CD4-positive, alpha-beta T cell treated with Interleukin-4 for 4 hours (primary cell): ENCODE measurements around the gene MED12L.

ENCODE experiments used
- DNase-seq: peaks from one replicate; pipeline ENCODE4 v3.0.0-alpha.2; 2020

MED12L gene

GRCh38 chr3:151267066-151267465 is 181.6 kb downstream of the MED12L start:
- no peak for DNase-seq

GRCh38 chr3:151268267-151269235 is 183.1 kb downstream of the MED12L start:
- DNase-seq: peak; percentile 22

GRCh38 chr3:151269631-151270030 is 184.2 kb downstream of the MED12L start:
- DNase-seq: no peak

- DNase-seq: peak; percentile 10
Observed at GRCh38 chr3:151275091-151275490, 189.6 kb downstream of the MED12L start.

- DNase-seq: no peak
Observed at GRCh38 chr3:151276038-151276686, 190.7 kb downstream of the MED12L start.

- peak; percentile 63 for DNase-seq
Observed at GRCh38 chr3:151276687-151277042, 191.2 kb downstream of the MED12L start.

- peak; percentile 45 for DNase-seq
Observed at GRCh38 chr3:151278230-151278629, 192.8 kb downstream of the MED12L start, which contains the start of gene P2RY14. TSS of gene P2RY14 (minus strand) at chr3:151278542. CDS start at chr3:151214316, 64,226 bp downstream.

- DNase-seq: no peak
Observed at GRCh38 chr3:151281671-151282324, 196.3 kb downstream of the MED12L start.

GRCh38 chr3:151282921-151283320 is 197.5 kb downstream of the MED12L start:
- peak; percentile 71 for DNase-seq

GRCh38 chr3:151283387-151283786 is 197.9 kb downstream of the MED12L start:
- DNase-seq: peak; percentile 31

- peak; percentile 16 for DNase-seq
Observed at GRCh38 chr3:151283907-151284461, 198.5 kb downstream of the MED12L start.

GRCh38 chr3:151285940-151286339 is 200.5 kb downstream of the MED12L start:
- DNase-seq: no peak

GRCh38 chr3:151289445-151289844 is 204.0 kb downstream of the MED12L start:
- no peak for DNase-seq

- no peak for DNase-seq
Observed at GRCh38 chr3:151290673-151291072, 205.2 kb downstream of the MED12L start.

GRCh38 chr3:151293127-151293526 is 207.7 kb downstream of the MED12L start:
- no peak for DNase-seq

- no peak for DNase-seq
Observed at GRCh38 chr3:151296226-151296625, 210.8 kb downstream of the MED12L start.

GRCh38 chr3:151297429-151297828 is 212.0 kb downstream of the MED12L start:
- DNase-seq: no peak

- no peak for DNase-seq
Observed at GRCh38 chr3:151299006-151299405, 213.5 kb downstream of the MED12L start.

GRCh38 chr3:151300539-151300938 is 215.1 kb downstream of the MED12L start:
- no peak for DNase-seq

GRCh38 chr3:151301787-151302186 is 216.3 kb downstream of the MED12L start:
- no peak for DNase-seq

GRCh38 chr3:151303751-151304150 is 218.3 kb downstream of the MED12L start:
- DNase-seq: no peak

GRCh38 chr3:151305060-151305774 is 219.8 kb downstream of the MED12L start:
- no peak for DNase-seq
